Measurements from ENCODE around the gene HOXC11.

Gene HOXC11

GRCh38 chr12:54010972-54011664, 38.2 kb downstream of the HOXC11 start:
- no peak for DNase-seq

GRCh38 chr12:54011665-54012532, 39.0 kb downstream of the HOXC11 start:
- no peak for DNase-seq

DNA sequence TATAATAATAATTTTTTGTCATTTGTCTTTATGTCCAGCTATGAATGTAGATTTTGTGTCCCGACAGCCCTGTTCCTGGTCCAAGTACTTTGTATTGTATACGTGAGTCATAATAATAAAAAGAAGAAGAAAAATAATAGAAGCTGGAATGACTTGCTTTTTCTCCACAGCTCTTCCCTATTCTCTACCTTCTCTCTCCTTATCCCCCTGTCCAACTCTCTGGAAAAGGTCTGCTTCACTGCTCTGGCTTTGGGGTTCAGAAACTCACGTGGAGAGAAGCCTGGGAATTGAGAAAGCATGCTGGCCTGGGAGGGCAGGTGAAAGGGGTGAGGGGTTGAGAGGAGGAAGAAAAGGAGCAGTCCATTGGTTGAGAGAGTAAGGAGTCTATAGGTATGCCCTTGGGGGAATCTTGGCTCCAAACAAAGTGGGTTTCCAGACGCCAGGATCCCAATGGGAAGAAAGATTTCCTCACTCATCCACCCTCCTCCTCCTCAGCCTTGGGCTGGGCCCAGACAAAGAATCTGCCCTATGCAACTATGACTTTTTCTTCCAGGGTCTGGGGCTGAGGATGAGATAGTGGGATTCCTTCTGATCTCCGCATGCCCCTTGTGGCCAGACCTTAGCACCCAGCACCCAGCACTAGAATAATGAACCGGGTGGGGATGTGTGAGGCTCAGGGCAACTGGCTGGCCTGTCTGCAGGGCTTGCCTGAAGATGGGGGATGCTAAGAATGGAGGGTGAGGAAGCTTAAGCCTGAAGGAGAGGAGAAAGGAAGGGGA, 39.9 kb downstream of the HOXC11 start:
- peak; percentile 74 for DNase-seq

- no peak for DNase-seq
Observed at GRCh38 chr12:54014377-54015017, 41.6 kb downstream of the HOXC11 start.

DNA sequence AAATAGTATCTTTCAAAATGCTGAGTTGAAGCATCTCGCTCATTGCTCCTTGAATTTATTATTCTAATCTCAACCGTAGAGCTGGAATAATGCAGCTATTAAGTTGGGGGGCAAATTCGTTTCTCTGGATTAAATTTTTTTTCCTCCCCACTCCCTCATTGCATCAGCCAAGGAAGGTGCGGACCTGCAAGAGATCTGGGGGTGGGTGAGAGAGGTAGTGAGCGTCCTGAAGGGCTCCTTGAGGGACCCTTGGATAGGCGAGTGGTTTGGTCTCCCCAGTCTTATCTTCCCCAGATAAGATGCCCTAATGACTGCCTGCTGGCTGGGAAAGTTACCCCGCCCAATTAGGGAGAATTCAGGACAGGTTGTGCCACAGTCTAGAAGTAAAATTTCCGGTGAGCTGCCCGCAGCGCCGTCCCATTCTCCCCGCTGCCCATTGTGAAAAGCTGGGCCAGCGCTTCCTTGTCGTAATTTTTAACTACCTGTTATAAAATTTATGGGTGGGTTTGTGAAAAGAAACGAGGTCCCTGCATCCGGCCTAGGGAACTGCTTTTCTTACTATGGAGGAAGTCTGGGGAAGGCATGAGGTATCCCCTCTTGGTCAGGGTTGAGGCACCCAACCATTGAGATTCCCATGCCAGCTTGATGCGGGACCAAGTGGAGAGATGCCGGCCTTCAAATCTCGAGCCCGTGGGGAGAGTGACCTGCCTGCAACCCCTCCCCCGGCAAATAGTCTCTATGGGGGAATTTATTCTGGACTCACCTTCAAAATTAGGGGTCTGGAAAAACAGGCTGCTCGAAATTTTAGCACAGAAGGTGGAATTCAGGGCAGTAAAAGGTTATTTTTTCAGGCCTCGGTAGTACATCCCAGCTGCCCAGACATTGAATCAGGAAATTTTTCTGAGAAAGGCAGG, 42.3 kb downstream of the HOXC11 start:
- DNase-seq = no peak

- no peak for DNase-seq
Observed at GRCh38 chr12:54016051-54016450, 43.1 kb downstream of the HOXC11 start.

DNA sequence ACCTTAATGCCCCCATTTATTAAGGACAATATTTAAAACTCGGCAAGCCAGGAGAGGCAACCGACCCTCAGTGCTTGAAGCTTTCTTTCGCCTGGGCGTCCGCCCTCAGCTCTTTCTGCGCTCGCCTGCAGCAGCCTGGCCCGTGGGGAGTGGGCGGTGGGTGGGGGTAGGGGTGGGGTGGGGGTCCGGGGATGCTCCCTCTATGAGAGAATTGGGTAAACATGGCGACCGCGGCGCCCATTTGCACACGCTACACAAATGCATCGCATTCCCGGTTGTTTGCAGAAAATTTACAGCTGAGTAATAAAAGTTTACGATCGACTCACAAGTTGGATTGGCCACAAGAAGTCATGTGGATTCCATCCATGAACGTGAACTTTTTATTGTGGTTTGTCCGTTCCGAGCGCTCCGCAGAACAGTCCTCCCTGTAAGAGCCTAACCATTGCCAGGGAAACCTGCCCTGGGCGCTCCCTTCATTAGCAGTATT, 43.6 kb downstream of the HOXC11 start:
- DNase-seq = peak; percentile 96

- peak; percentile 63 for DNase-seq
Observed at GRCh38 chr12:54017027-54017788, 44.3 kb downstream of the HOXC11 start.

GRCh38 chr12:54017878-54018467, 45.0 kb downstream of the HOXC11 start:
- DNase-seq = peak; percentile 99

- DNase-seq = peak; percentile 84
Observed at GRCh38 chr12:54018468-54018984, 45.6 kb downstream of the HOXC11 start.

DNA sequence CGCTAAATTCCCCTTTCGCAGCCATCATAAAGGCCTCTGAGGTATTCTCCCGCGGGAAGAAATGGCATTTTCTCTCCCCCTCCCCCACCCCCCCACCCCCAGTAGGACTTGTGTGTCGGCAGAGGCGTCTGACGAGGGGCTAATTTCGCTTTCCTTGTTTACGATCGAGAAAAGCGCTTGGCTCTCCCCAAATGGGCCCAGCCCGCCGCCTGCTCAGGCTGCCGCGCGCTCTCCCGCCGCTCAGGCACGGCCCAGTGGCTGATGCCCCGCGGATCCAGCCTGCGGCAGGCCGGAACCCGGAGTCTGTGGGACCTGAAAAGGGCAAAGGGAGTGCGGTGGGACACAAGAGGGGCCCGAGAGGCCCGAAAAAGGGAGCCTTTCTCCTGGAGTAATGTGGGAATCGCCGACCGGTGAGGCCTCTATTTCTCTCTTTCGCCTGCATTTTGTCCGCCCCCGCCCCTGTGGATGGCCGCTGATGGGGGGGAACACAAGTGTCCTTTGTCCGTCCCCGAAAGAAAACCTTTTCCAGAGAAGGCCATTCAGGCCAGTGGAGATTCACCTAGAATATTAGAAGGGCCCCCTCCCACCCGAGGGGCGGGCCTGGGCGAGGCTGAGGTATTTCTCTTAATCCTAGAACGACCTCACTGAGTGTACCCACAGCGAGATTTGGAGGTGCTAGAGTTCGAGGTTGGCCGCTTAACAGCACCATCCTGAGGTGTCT, 46.3 kb downstream of the HOXC11 start:
- peak; percentile 83 for DNase-seq

GRCh38 chr12:54019924-54020590, 47.1 kb downstream of the HOXC11 start:
- DNase-seq = peak; percentile 73

GRCh38 chr12:54020591-54021405, 47.9 kb downstream of the HOXC11 start:
- no peak for DNase-seq

DNA sequence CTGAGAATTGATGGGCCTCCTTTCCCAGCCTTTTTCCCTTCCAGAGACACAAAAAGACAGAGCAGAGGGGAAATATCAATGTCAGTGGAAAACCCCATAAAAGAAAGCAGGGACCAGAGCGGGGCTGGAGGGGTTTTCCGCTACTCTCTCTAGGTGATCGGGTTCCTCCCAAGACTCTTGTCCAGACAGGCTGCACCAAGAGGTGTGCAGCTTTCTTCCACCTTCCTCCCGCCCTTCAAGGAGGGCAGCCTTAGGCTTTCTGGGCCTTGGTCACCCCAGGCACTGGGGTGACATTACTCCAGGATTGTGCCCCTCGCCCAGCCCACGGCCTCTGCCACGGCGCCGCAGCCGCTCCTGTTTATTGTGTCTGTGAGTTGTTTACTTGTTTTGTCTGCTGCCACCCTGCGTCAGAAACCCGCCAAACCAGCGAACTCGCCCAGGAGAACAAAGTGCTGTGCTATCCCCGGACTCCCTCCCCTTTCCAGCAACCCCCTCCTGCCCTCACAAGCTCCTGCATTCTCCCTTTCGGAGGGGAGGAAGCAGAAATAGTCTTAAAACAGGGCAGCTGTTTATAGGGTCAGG, 48.6 kb downstream of the HOXC11 start:
- no peak for DNase-seq

GRCh38 chr12:54022960-54023884, 50.3 kb downstream of the HOXC11 start:
- DNase-seq = no peak

DNA sequence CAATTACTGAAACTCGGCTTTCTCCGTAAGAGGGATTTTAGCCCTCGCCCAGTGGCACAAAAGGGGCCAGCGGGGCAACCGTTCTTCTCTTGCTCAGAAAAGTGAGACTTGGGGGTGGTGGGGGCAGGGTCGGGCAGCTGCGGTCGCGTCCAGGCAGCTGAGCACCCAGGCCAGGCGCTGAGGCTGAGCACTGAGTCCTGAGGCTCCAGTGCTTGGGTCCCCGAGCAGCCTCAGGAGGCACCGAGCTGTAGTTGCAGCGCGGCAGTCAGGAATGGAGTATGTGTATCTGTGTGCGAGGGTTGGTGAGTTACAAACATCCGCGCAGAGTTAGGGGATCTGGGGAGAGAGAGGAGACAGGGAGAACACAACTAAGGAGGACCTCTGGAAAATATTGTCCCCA, 51.2 kb downstream of the HOXC11 start:
- no peak for DNase-seq
